ENCODE data around the gene PSMD2.
"Not testable (repeated sequence)": the region's sequence is repeated elsewhere in the genome, so short reads cannot be mapped to it uniquely, and the experiment has no call there.

PSMD2 gene

GRCh38 chr3:184298759-184299487, at the start of gene PSMD2:
Gene PSMD2 (plus strand): TSS chr3:184299241. CDS start chr3:184299267, 26 bp downstream.
- peak; percentile 97 for DNase-seq

- peak; percentile 98 for DNase-seq
Observed at GRCh38 chr3:184249412-184250166, 49.5 kb upstream of the PSMD2 start, which contains the start of gene EEF1AKMT4. Gene EEF1AKMT4 (plus strand): TSS chr3:184249672. CDS start chr3:184249695, 23 bp downstream.

DNA sequence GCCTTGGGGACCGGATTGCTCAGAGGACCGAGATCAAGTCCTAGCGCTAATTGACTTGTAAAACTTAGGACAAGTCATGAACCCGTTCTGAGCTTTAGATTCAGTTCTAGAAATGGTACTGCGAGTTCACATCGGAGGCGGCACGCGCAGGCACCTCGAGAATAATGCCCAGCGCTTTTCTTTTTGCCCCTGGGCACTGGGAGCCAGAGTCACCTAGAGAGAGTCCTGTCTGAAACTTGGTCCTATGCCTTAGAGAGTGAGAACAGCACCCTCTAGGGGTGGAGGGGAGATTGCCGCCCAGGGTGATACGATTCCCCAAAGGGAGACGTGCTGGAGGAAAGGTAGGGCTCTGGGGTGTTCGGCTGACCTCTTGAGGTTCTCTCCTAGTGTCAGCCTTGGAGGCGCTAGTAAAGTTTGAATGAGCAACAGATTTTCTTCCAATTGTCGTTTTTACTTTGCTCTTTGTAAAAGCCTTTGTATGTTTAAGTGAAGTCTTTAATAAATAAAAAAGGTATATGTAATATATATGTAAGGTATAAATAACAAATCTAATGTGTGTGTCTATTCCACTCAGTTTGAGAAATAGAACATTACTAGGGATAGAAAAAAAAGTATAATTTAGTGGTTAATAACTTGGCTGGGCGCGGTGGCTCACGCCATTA, 48.7 kb upstream of the PSMD2 start:
- DNase-seq, result peak; percentile 86

- no peak for DNase-seq
Observed at GRCh38 chr3:184255291-184256039, 43.6 kb upstream of the PSMD2 start.

DNA sequence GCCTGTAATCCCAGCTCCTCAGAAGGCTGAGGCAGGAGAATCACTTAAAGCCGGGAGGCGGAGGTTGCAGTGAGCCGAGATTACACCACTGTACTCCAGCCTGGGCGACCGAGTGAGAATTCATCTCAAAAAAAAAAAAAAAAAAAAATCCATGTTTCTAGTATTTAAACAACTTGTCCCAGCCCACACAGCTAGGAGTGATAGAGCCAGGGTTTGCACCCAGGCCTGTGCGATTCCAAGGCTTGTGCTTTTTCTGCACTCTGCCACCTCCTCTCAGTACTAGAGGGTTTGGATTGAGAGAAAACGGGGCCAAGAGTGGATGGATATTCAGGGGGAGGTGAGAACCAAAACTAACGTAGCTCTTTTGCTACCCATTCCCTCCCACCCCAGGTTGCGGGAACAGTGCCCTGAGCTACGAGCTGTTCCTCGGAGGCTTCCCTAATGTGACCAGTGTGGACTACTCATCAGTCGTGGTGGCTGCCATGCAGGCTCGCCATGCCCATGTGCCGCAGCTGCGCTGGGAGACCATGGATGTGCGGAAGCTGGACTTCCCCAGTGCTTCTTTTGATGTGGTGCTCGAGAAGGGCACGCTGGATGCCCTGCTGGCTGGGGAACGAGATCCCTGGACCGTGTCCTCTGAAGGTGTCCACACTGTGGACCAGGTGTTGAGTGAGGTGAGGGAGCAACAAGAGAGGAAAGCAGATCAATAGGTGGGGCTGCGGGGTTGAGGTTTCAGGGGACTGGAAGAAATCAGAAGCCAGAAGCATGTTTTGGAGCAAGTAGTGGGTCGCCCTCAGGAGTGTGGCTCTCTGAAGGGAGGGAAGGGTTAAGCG, 41.7 kb upstream of the PSMD2 start:
- DNase-seq, result no peak

- DNase-seq, result no peak
Observed at GRCh38 chr3:184258926-184259325, 40.1 kb upstream of the PSMD2 start.

GRCh38 chr3:184259396-184259877, 39.6 kb upstream of the PSMD2 start:
- DNase-seq, result no peak

DNA sequence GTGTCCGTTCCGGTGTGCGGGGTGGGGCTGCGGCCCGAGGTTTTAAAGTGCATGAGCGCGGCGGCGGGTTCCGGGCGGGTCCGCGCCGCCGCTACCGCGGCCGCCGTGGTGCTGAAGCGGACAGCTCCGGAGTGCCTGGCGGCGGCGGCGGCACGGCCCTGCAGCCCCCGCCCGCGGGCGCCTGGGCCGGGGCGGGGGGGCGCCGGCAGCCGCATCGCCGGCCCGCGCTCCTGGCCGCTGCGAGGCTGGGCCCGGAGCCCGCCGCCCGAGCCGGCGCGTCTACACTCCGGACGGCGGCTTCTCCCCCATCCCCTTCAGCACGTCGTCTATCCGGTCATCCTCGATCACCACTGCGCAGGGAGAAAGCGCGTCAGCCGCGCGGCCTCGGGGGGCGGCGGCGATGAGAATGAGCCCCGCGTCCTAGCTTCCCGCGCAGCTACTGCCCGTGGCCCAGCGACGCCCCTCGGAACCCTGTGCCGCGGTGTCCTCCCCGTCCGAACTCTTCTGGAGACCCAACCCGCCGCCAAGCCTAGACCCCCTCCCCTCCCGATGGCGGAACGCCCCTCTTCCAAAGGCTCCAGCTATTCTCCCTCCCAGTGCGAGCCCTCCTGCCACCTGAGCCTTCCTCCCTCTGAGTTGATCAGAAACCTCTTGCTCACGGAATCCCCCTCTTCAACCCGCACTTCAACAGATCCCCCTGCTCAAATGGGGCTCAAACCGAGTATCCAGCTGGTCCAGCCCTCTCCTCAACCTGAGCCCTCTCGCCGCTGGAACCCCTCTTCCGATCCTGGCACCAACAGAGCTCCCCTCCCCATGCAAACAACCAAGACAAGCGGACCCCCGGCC, 38.9 kb upstream of the PSMD2 start:
- DNase-seq, result no peak

- DNase-seq, result no peak
Observed at GRCh38 chr3:184260724-184261269, 38.2 kb upstream of the PSMD2 start.

- DNase-seq, result peak; percentile 49
Observed at GRCh38 chr3:184261270-184261853, 37.7 kb upstream of the PSMD2 start, which contains the start of gene CAMK2N2. Gene CAMK2N2 (minus strand): TSS chr3:184261553. CDS start chr3:184261285, 268 bp downstream.

DNA sequence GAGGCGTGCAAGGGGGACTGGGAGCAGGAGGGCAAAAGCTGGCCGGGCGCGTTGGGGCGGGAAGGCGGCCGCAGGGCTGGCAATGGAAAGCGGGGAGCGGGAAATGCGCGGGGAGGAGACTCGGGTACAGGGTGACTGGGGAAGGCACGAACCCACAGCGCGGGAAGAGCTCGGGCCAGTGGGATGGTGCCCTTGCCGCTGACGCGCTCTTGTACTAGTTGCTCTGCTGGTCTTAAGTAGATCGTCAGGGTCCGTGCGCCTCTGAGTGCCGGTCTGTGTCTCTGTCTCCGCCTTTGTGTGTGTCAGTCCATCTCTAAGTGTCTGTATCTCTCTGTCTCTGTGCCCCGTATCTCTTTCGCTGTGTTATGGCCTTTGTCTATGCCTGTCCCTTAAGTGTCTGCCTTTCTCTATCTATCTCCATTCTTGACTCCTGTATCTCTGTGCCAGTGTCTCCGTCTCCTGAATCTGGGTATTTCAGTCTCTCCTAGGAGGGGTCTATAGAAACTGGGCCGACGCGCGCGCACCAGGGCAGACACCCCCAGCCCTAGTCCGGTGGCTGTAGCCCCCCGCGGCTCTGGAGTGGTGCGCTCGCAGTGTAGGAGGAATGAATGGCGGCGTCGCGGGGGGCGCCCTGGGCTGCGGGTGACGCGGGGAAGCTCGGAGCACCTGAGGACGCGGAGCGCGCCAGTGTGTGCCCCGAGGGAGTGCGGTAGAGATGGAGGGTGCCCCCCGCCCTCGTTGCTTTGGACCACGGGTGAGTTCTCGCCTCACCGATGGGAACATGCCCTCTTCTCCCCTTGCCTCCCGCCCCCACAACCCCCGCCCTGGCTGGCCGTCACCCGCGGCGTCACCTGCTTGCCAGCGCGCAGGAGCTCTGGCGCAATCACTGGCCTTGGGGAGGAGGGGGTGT, 36.9 kb upstream of the PSMD2 start:
- peak; percentile 32 for DNase-seq

DNA sequence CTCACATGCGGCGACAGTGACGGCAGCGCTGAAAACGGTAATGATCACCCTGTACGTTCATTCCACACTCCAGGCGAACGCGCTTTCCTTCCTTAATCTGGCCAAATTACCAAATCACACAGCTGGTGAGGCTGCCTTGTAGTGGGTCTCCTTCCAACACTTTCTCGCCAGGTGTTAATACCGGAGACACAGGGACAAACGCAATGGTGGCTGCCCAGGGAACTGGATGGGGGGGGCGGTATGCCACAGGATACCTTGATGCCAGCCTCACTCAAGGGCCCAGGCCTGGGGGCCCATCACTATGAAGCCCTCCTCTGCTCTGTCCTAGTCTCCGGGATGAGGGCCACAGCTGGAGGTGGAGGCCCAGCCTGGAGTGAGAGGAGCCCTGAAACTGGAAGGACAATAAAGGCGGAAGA, 36.3 kb upstream of the PSMD2 start:
- no peak for DNase-seq

- not testable (repeated sequence) for DNase-seq
Observed at GRCh38 chr3:184267249-184267648, 31.8 kb upstream of the PSMD2 start.

- no peak for DNase-seq
Observed at GRCh38 chr3:184272269-184272668, 26.8 kb upstream of the PSMD2 start.

DNA sequence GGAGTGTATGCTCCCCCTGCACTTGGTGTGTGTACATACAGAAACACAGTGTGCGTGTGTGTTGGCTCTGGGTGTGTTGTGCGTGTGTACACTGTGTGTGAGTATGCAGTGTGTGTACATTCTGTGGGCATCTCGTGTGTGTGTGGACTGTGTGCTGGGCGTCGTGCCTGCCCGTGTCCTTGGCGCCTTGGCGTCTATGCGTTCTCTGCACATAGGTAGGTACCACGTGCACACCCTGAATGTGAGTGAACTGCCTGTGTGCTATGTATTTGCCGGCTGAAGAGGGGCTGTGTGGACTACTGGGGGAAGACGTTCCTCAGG, 23.7 kb upstream of the PSMD2 start:
- DNase-seq, result no peak

GRCh38 chr3:184275961-184276910, 22.8 kb upstream of the PSMD2 start, which contains the start of gene ECE2:
Gene ECE2 (plus strand): TSS chr3:184276022. CDS start chr3:184276154, 132 bp downstream.
- DNase-seq, result no peak

DNA sequence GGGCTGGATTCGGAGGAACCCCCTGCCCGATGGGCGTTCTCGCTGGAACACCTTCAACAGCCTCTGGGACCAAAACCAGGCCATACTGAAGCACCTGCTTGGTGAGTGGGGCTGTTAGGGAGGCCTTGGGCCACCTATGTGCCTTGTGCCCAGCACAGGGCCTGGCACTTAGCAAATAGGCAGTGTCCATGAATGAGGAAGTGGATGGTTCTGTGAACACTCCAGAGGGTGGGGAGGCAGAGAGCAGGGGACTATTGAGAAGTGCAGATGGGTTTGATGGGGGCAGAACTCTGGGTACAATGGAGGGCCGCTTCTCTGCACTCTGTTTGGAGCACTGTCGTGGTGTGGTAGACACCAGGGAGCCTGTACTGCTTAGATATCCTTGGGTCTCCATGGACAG, 21.7 kb upstream of the PSMD2 start:
- DNase-seq, result no peak

- no peak for DNase-seq
Observed at GRCh38 chr3:184282941-184283340, 16.1 kb upstream of the PSMD2 start.
